Measurements from ENCODE around the gene MAN2B1.
"Not testable (repeated sequence)": the region's sequence is repeated elsewhere in the genome, so short reads cannot be mapped to it uniquely, and the experiment has no call there.

Gene MAN2B1

DNA sequence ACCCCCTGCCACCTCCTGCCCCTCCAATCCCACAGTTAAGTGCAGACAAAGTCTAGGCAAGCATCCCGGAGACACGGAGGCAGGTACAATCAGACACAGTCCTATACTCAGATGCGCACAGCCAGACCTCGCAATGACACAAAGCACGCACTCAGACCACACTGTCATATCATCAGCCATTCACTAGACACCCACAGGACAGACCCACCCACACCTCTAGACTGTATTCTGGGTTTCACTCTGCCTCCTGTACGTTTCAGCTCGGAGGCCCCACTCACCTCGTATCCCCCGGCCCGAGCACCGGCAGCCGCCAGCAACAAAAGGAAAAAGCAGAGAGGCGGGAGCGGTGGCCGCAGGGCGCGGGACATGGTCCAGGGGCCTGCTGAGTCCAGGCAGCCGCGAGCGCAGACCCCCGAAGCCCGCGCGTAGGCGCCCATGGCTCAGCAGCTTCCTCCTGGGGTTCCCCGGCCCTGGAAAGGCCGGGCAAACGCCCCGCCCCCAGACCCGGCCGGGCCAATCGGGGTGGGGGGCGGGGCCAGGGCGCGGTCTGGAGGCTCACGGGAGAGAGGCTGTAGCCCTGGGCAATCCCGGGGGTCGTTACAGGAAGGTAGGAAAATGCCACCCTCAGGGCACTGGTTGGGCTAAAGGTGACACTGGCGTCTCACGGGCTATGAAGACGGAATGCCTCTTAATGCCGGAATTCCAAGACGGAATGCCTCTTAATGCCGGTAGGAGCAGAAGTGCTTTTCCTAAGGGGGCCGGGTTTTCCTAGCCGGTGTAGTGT is at the start of gene MAN2B1, which contains the start of gene WDR83:
Gene MAN2B1, minus strand, starts transcription at position 478 of the 784 bp plus-strand sequence. Its CDS starts 41 bp downstream, at position 437.
Gene WDR83, plus strand, starts transcription at position 543 of the 784 bp plus-strand sequence. CDS start 2,984 bp downstream, outside the sequence.
- TF ChIP-seq, protein P1, sequence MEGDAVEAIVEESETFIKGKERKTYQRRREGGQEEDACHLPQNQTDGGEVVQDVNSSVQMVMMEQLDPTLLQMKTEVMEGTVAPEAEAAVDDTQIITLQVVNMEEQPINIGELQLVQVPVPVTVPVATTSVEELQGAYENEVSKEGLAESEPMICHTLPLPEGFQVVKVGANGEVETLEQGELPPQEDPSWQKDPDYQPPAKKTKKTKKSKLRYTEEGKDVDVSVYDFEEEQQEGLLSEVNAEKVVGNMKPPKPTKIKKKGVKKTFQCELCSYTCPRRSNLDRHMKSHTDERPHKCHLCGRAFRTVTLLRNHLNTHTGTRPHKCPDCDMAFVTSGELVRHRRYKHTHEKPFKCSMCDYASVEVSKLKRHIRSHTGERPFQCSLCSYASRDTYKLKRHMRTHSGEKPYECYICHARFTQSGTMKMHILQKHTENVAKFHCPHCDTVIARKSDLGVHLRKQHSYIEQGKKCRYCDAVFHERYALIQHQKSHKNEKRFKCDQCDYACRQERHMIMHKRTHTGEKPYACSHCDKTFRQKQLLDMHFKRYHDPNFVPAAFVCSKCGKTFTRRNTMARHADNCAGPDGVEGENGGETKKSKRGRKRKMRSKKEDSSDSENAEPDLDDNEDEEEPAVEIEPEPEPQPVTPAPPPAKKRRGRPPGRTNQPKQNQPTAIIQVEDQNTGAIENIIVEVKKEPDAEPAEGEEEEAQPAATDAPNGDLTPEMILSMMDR (IDR thresholded peaks at IDR 0.05; ENCODE audit: low read depth, low read length): no peak
- DNase-seq (ENCODE audit: extremely low read depth, low read depth): peak; percentile 12

DNA sequence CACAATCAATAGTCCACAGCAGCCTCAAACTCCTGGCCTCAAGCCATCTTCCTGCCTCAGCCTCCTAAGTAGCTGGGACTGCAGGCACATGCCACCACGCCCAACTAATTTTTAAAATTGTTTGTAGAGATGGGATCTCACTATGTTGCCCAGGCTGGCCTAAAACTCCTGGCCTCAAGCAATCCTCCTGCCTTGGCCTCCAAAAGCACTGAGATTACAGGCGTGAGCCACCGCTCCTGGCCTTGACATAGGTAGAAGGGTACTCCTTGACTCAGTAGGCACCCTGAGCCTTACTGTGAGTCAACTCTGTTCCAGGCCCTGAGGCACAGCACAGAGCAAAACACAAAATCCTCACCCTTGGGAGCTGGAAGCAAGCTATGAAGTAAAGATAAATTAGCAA is 49.4 kb upstream of the MAN2B1 start:
- no peak for DNase-seq (ENCODE audit: extremely low read depth, low read depth)
- TF ChIP-seq, protein P1 (IDR thresholded peaks at IDR 0.05; ENCODE audit: low read depth, low read length): no peak

DNA sequence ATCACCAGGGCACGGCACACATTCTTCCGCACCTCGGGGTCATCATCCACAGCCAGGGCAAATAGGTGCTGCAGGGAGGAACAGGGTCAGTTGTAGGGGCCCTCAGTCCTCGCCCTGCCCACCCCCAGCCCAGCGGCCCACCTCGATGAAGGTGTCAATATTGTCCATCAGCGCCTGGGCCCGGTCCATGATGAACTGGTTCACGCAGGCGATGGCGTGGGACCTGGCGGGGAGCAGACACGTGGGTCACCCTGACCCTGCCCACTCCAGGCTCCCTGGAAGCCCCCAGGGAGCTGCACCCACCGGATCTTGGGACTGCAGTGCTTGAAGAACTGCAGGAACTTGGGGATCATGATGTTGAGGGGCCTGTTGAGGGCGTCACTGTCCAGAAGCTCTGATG is 48.6 kb upstream of the MAN2B1 start:
- TF ChIP-seq, protein P1 (IDR thresholded peaks at IDR 0.05; ENCODE audit: low read depth, low read length): no peak
- no peak for DNase-seq (ENCODE audit: extremely low read depth, low read depth)

DNA sequence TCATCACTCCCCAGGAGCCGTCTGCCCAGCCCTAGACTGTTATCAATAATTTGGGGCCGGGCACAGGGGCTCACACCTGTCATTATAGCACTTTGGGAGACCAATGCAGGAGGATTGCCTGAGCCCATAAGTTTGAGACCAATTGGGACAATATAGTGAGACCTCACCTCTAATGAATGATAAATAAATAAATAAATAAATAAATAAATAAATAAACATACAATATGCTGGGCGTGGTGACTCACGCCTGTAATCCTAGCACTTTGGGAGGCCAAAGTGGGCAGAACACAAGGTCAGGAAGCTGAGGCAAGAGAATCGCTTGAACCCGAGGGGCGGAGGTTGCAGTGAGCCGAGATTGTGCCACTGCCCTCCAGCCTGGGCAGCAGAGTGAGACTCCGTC is 46.8 kb upstream of the MAN2B1 start:
- not testable (repeated sequence) for DNase-seq (ENCODE audit: extremely low read depth, low read depth)

DNA sequence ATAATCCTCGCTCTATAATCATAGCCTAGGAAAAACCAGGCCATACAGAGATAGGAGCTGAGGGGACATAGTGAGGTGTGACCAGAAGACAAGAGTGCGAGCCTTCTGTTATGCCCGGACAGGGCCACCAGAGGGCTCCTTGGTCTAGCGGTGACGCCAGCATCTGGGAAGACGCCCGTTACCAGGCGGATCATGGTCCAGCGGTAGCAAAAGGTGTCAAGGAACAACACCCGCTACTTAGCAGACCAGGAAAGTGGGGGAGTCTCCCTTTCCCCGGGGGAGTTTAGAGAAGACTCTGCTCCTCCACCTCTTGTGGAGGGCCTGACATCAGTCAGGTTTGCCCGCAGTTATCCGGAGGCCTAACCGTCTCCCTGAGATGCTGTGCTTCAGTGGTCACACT is 45.5 kb upstream of the MAN2B1 start:
- not testable (repeated sequence) for DNase-seq (ENCODE audit: extremely low read depth, low read depth)

DNA sequence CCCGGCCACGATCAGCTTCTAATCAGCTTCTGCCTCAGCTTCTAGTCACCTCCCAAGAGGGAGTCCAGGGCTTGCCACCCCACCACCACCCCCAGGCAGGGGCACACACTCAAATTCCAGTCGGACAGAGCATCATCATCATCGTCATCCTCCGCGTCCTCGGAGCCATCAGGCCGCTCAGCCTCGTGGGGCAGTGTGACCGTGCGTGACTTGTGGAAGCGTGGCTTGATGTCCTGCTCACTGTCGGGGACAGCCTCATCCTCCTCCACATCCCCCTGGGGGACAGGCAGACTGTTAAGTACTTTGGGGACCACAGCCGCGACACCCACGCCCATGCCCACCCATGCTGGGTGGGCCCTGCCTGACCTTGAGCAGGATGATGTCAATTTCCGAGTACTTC is 44.6 kb upstream of the MAN2B1 start:
- TF ChIP-seq, protein P1 (IDR thresholded peaks at IDR 0.05; ENCODE audit: low read depth, low read length): no peak
- no peak for DNase-seq (ENCODE audit: extremely low read depth, low read depth)

DNA sequence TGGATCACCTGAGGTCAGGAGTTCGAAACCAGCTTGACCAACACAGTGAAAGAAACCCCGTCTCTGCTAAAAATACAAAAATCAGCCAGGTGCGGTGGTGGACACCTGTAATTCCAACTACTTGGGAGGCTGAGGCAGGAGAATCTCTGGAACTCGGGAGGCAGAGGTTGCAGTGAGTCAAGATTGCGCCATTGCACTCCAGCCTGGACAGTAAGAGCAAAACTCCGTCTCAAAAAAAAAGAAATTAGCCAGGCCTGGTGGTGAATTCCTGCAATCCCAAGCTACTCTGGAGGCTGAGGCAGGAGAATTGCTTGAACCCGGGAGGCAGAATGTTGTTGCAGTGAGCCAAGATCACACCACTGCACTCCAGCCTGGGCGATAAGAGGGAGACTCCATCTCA is 42.1 kb upstream of the MAN2B1 start:
- no peak for DNase-seq (ENCODE audit: extremely low read depth, low read depth)
- TF ChIP-seq, protein P1 (IDR thresholded peaks at IDR 0.05; ENCODE audit: low read depth, low read length): no peak

DNA sequence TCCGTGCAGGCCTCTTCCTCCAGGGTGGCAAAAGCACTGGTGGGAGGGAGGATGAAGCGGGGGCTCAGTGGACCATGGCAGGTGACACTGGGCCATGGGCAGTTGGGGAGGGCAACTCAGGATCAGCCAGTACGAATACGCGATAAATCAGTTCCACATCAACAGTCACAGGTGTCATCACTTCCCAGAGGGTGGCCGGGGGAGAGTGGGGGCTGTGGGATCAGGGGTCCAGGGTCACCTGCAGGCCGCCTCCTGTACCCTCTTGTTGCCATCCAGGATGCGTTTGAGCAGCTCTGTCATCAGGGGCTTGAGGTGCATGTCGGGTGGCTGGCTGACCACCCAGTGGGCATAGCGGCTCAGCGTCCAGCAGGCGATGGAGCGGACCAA is 39.8 kb upstream of the MAN2B1 start:
- no peak for DNase-seq (ENCODE audit: extremely low read depth, low read depth)
- TF ChIP-seq, protein P1 (IDR thresholded peaks at IDR 0.05; ENCODE audit: low read depth, low read length): no peak
